Fibroblast of lung (primary cell): ENCODE data around the gene XRCC4. TPM values are rescaled to one million over a fixed set of nuclear protein-coding genes. Genes with fewer than 3 reads are reported as not detected.
A peak's percentile ranks its signal among the peaks of the same experiment; 100 is the strongest.

Source experiments
- DNase-seq, 2 donors: peaks; one replicate each; pipeline versions ENCODE4 v3.0.0 to v3.0.0-alpha.2; 2010; ENCODE audit warnings: low read depth in 2 of 2
- H2AFZ ChIP-seq: 2 replicates; pipeline ENCODE4 v1.5.1; 2012; ENCODE audit warnings: low read length, control low read depth, inconsistent platforms
- H3K27ac ChIP-seq: 2 replicates; pipeline ENCODE4 v1.5.1; 2011; ENCODE audit warnings: low read length, control low read depth; ENCODE audit not compliant: insufficient read depth
- H3K27me3 ChIP-seq: 2 replicates; pipeline ENCODE4 v1.5.1; 2011; ENCODE audit warnings: mild to moderate bottlenecking, low read length; ENCODE audit not compliant: control insufficient read depth, insufficient read depth
- H3K36me3 ChIP-seq: 2 replicates; pipeline ENCODE4 v1.5.1; 2011; ENCODE audit warnings: low read length; ENCODE audit not compliant: control insufficient read depth, insufficient read depth
- H3K4me1 ChIP-seq: 2 replicates; pipeline ENCODE4 v1.5.1; 2011; ENCODE audit warnings: low read length; ENCODE audit not compliant: control insufficient read depth, insufficient read depth; ENCODE audit errors: extremely low read depth
- H3K4me2 ChIP-seq: 2 replicates; pipeline ENCODE4 v1.5.1; 2011; ENCODE audit warnings: low read length, control low read depth; ENCODE audit not compliant: insufficient read depth; ENCODE audit errors: extremely low read depth
- H3K4me3 ChIP-seq, 4 experiments: fragments of 200-600 bp in 1 of 4; sonication (generic) in 1 of 4; replicated peaks in 1 of 4; 2 replicates each; pipeline ENCODE4 v1.5.1; 2011 to 2016; ENCODE audit warnings: low read length in 4 of 4, low read depth in 3 of 4, mild to moderate bottlenecking in 3 of 4, control low read depth in 2 of 4, inconsistent platforms in 1 of 4, mixed read lengths in 1 of 4; ENCODE audit not compliant: insufficient read depth in 1 of 4; ENCODE audit errors: control extremely low read depth in 1 of 4
- H3K79me2 ChIP-seq: 2 replicates; pipeline ENCODE4 v1.5.1; 2012; ENCODE audit warnings: mild to moderate bottlenecking, low read length, inconsistent platforms; ENCODE audit not compliant: control insufficient read depth, insufficient read depth
- H3K9ac ChIP-seq: 2 replicates; pipeline ENCODE4 v1.5.1; 2011; ENCODE audit warnings: mild to moderate bottlenecking, low read length, control low read depth; ENCODE audit not compliant: insufficient read depth
- H3K9me3 ChIP-seq: 2 replicates; pipeline ENCODE4 v1.5.1; 2012; ENCODE audit warnings: low read depth, low read length; ENCODE audit not compliant: control insufficient read depth, insufficient read depth
- H4K20me1 ChIP-seq: 2 replicates; pipeline ENCODE4 v1.5.1; 2011; ENCODE audit warnings: low read length; ENCODE audit not compliant: control insufficient read depth, insufficient read depth; ENCODE audit errors: extremely low read depth
- EZH2 ChIP-seq: IDR thresholded peaks from 2 replicates; pipeline ENCODE4 v1.5.1; 2012; ENCODE audit warnings: low read length, control low read depth, mild to moderate bottlenecking; ENCODE audit errors: missing control alignments
- polyA plus RNA-seq, 2 donors: library from polyadenylated mRNA; depleted of rRNA in 1 of 2; stranded (reverse) in 1 of 2; unstranded in 1 of 2; fragments of >200 nt; gene quantifications; 2 replicates each; pipeline ENCODE4 v1.2.1, GENCODE V29; 2011 to 2012; ENCODE audit warnings: missing spikeins in 1 of 2
- total RNA-seq: library from RNA; depleted of rRNA; stranded (reverse); fragments of >200 nt; gene quantifications from 2 replicates; pipeline ENCODE4 v1.2.1, GENCODE V29; 2014
- TF ChIP-seq, protein P1 (sequence below), 2 donors: IDR thresholded peaks in 1 of 2; conservative IDR thresholded peaks in 1 of 2; 1 replicate in 1 of 2; 2 replicates in 1 of 2; pipeline ENCODE4 v1.5.1; 2011 to 2012; ENCODE audit warnings: low read length in 2 of 2, control low read depth in 1 of 2, inconsistent platforms in 1 of 2, low read depth in 1 of 2, mild to moderate bottlenecking in 1 of 2

The XRCC4 gene
- total and polyA plus RNA-seq, 2 donors (not counting 1 experiment from before 2014, with no cell fraction given): 7.5 to 7.6 TPM

DNA sequence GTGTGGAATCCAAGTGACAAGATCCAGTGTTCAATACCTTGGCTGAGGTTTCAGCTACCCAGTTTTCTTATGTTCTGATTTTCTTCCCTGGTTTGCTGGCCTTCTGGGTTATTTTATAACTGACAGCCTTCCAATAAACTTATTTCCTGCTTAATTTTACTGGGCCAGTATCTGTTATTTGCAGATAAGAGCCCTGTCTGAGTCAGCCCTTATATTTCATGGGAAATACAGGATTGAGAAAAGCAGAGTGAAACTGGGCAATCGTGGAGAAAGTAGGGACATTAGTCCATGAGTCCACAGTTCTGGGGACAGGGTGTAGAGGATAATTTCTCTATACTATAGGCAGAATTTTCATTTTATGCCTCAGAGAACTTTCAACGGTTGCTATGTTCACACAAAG is 32.4 kb upstream of the XRCC4 start:
- H3K27ac ChIP-seq: no peak overlapping the region
- H3K36me3 ChIP-seq: no peaks in the 10 kb centered on the region
- no peak overlapping the region for H3K4me3 ChIP-seq
- H3K9me3 ChIP-seq: no peaks in the 10 kb centered on the region
- no peaks in the 10 kb centered on the region for H4K20me1 ChIP-seq
- no peaks in the 10 kb centered on the region for H3K79me2 ChIP-seq
- no peak for DNase-seq
- H2AFZ ChIP-seq: no peak overlapping the region
- TF ChIP-seq, protein P1, sequence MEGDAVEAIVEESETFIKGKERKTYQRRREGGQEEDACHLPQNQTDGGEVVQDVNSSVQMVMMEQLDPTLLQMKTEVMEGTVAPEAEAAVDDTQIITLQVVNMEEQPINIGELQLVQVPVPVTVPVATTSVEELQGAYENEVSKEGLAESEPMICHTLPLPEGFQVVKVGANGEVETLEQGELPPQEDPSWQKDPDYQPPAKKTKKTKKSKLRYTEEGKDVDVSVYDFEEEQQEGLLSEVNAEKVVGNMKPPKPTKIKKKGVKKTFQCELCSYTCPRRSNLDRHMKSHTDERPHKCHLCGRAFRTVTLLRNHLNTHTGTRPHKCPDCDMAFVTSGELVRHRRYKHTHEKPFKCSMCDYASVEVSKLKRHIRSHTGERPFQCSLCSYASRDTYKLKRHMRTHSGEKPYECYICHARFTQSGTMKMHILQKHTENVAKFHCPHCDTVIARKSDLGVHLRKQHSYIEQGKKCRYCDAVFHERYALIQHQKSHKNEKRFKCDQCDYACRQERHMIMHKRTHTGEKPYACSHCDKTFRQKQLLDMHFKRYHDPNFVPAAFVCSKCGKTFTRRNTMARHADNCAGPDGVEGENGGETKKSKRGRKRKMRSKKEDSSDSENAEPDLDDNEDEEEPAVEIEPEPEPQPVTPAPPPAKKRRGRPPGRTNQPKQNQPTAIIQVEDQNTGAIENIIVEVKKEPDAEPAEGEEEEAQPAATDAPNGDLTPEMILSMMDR (conservative IDR thresholded peaks at IDR 0.05 in 1 of 2, IDR thresholded peaks at IDR 0.05 in 1 of 2; ENCODE audit: low read depth in 1 of 2, low read length in 2 of 2): no peak
- no peak for TF ChIP-seq EZH2
- no peak overlapping the region for H3K9ac ChIP-seq
- H3K4me2 ChIP-seq: no peak overlapping the region
- H3K4me1 ChIP-seq: no peaks in the 10 kb centered on the region
- H3K27me3 ChIP-seq: no peaks in the 10 kb centered on the region

DNA sequence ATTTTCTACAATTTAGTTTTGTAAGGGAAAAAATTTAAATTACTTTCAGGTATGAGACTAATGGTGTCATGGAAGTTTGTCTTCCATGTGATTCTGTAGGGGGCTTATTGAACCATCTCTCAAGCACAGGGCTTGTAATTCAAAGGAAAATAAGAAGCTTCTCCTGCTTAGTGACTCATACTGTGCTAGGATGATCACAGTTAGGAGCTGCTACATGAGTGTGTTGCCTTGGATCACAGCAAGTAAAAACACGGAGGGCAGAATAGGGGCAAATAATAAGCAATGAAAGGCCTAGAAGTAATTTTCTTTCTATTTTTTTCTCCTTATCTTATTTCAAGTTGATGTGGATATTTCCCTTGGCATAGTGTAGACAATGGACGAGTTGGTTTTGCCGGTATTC is 29.1 kb upstream of the XRCC4 start:
- Histone ChIP-seq H3K4me1 (no peaks in the 10 kb centered on the region), H4K20me1 (no peaks in the 10 kb centered on the region), H3K36me3 (no peaks in the 10 kb centered on the region), H2AFZ (no peak overlapping the region), H3K27ac (no peak overlapping the region), H3K4me3 (no peak overlapping the region), H3K4me2 (no peak overlapping the region), H3K79me2 (no peaks in the 10 kb centered on the region), H3K9me3 (no peaks in the 10 kb centered on the region), H3K27me3 (no peaks in the 10 kb centered on the region), H3K9ac (no peak overlapping the region)
- TF ChIP-seq EZH2: no peak
- TF ChIP-seq, protein P1 (conservative IDR thresholded peaks at IDR 0.05 in 1 of 2, IDR thresholded peaks at IDR 0.05 in 1 of 2; ENCODE audit: low read depth in 1 of 2, low read length in 2 of 2): no peak
- peak in 1 of 2 donors; percentile 37 for DNase-seq

DNA sequence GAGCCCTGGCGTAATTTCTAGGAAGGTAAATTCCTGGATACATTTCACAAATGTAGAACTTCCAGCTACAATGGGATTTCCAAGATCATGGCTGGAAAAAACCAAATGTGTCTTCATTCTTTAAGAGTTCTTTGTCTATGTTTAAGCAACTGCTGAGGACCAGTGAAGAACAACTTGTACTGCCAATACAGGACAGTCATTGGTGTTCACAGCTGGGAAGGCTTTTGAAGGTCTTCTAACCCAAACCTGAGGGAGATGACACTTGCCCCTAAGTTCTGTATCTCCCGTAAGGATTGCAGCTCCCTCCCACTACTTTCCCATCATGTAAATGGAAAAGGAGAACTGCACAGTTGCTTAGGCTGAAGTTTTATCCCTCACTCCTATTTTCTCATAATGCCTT is 28.5 kb upstream of the XRCC4 start:
- H3K9me3 ChIP-seq: no peaks in the 10 kb centered on the region
- no peak overlapping the region for H3K9ac ChIP-seq
- no peak overlapping the region for H2AFZ ChIP-seq
- H3K4me2 ChIP-seq: no peak overlapping the region
- H3K27me3 ChIP-seq: no peaks in the 10 kb centered on the region
- DNase-seq: no peak
- H3K4me1 ChIP-seq: no peaks in the 10 kb centered on the region
- H3K36me3 ChIP-seq: no peaks in the 10 kb centered on the region
- no peaks in the 10 kb centered on the region for H4K20me1 ChIP-seq
- no peak for TF ChIP-seq EZH2
- TF ChIP-seq, protein P1 (conservative IDR thresholded peaks at IDR 0.05 in 1 of 2, IDR thresholded peaks at IDR 0.05 in 1 of 2; ENCODE audit: low read depth in 1 of 2, low read length in 2 of 2): no peak
- H3K79me2 ChIP-seq: no peaks in the 10 kb centered on the region
- no peak overlapping the region for H3K27ac ChIP-seq
- no peak overlapping the region for H3K4me3 ChIP-seq
